Mucosa of gallbladder (tissue), 1 donor: ENCODE data around the gene TENM4. TPM values are rescaled to one million over a fixed set of nuclear protein-coding genes. Genes with fewer than 3 reads are reported as not detected.

Experiments
- DNase-seq: peaks from one replicate; pipeline ENCODE4 v3.0.0-alpha.2; 2020; ENCODE audit warnings: low spot score
- total RNA-seq: library from RNA; stranded (reverse); gene quantifications from one replicate; pipeline ENCODE4 v1.2.1, GENCODE V29; 2021
- donor health status: DM: no; HTN: no; CAD: no.

Gene TENM4
- total RNA-seq: 8.4 TPM

GRCh38 chr11:79440571-79441460, at the start of gene TENM4:
Gene TENM4 (minus strand): TSS chr11:79441030. CDS start chr11:79069944, 371,086 bp downstream.
- peak; percentile 54 for DNase-seq

DNA sequence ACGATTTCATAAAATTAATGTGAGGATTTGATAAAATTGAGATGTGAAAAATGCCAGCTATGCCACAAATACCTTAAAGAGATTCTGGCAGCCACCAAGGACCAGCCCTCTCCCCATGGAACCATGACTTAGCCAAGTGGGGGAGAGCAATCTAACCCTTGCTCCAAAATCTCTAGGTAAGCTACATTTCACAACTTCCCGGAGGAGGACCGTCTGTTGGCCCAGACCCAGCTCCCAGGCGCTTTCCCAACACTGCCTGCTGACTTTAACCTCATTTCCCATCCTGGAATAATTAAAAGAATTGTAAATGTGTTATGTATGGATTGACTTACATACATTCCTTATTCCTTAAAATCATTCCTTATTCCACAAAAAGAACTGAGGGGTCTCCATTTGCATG, 47.5 kb upstream of the TENM4 start:
- DNase-seq: no peak

DNA sequence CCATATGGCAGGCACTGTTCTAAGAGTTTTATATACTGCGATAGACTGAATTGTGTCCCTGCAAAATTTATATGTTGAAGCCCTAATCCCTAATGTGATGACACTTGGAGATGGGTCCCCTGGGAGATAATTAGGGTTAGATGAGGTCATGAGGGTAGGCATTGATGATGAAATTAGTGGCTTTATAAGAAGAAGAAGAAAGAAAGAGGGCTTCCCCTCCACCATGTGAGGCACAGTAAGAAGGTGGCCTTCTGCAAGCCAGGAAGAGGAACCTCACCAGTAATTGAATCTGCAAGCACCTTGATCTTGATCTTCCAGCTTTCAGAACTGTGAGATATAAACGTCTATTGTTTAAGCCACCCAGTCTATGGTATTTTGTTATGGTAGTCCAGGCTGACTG, 46.6 kb upstream of the TENM4 start:
- no peak for DNase-seq

DNA sequence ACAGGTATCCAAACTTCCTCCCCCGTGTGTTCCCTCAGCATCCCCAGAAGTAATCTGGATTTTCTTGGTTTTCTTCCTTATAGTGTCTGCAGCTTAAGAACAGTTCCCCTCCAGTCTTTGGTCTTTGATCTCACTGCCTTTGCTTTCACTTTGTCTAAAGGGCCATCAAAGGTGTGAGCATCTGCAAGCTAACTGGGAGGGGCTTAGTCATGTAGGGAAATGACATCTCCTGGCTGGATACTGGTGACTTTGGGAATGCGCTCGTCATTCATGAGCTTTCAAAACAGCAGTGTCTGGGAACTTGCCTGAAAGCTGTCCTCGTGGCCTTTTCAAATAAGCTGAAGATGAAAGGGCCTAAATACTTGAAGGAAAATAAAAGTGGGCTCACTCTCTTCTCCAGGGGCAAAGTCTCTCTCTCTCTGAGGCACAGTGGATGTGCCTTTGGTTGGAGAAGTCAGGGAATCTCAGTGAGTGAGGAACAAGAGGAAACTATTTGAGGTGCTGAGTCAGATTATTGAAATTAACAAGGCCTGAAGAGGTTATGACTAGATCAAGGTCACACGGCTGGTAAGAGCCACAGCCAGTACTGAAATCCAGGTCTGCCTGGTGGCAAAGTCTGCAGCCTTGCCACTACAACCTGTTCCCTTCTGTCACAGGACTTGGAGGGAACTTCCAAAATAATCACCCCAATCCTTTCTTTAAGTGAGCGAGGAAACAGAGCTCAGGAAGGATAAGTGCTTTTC, 45.6 kb upstream of the TENM4 start:
- DNase-seq: no peak

DNA sequence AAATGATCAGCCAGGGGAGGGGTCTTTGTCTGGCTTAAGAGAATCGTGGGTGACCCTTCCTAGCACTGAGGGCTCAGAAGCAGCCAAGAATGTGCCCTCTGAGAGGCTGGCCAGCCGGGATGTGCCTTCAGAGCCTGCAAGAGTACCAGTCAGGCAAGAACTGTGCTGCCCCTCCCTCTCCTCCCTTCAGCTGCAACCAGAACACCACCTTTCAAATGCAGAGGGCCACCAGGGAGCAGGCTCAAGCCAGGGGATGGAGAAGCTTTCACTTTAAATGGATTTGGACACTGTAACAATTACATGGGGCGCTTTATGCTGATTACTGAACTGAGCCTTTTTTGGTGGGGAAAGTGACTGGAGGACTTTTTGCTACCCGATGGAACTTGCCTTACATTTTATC, 44.9 kb upstream of the TENM4 start:
- DNase-seq: no peak

- no peak for DNase-seq
Observed at GRCh38 chr11:79484872-79485271, 44.0 kb upstream of the TENM4 start.

GRCh38 chr11:79482800-79483199, 42.0 kb upstream of the TENM4 start:
- no peak for DNase-seq

DNA sequence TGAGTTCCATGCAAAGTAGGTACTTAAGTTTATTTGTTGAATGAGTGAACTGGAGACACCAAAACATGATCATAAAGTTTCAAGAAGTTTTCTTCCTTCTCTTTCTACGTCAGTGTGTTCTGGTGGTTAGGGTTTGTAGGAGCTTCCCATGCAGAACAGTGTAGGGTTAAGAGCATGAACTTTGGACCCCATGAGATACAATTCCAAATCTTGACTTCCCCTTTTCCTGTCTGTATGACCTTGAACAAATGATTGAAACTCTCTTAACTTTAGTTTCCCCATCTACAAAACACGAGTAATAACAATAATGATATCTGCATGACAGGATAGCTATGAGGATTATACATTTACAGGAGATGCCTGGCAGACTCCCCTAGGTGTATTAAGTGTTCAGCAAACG, 41.0 kb upstream of the TENM4 start:
- no peak for DNase-seq

DNA sequence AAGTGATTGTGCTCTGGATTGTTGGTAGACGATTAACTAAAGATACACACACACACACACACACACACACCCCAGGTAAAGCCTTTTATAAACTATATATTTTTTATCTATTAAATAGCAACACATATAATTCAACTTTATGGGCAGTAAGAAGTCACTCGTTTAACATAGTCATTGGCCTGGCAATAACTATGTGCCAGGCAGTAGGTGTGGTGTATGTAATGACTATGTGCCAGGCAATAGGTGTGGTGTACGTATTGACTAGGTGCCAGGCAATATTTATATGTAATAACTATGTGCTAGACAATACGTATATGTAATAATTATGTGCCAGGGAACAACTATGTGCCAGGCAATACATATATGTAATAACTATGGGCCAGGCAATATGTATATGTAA, 40.0 kb upstream of the TENM4 start:
- DNase-seq: no peak

GRCh38 chr11:79472819-79473529, 32.1 kb upstream of the TENM4 start:
- DNase-seq: no peak

- DNase-seq: no peak
Observed at GRCh38 chr11:79471071-79471844, 30.4 kb upstream of the TENM4 start.

- DNase-seq: no peak
Observed at GRCh38 chr11:79470161-79470560, 29.3 kb upstream of the TENM4 start.

GRCh38 chr11:79467761-79468160, 26.9 kb upstream of the TENM4 start:
- DNase-seq: no peak

DNA sequence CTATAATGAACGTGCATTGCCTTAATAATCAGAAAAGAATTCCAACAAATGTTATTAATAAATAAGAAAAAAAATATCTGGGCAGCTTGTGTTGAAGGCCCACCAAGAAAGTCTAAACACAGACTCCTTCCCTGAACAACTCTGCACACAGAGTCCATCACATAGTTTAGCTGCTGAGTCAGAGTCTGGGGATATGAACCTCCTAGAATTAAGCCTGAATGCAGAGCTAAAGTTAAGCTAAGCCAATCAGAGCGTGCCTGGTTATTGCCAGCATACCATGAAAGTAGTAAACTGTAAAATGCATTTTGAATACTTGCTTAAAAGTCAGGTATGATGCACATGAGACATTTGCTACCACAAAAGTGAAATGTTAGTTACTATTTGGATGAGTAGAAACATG, 25.6 kb upstream of the TENM4 start:
- no peak for DNase-seq

DNA sequence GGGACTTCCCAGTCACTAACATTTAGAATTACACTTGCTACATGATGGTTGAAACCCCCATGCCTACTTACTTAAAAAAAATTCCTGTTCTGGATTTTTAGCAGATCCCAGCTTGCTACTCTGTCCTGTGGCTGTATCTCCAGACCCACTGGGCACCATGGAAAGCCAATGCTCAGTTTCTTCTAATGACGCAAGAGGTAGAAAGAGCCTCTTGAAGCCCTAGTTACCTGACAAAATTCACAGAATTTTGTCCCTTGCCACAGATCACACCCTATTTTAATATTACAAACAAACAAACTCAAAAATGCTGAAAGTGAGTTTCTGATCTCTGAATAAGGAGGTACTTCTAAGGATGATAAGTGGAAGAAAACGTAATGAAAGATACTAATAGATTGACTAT, 24.3 kb upstream of the TENM4 start:
- DNase-seq: no peak

GRCh38 chr11:79461666-79462645, 21.1 kb upstream of the TENM4 start:
- DNase-seq: no peak

- peak; percentile 31 for DNase-seq
Observed at GRCh38 chr11:79461144-79461543, 20.3 kb upstream of the TENM4 start.

DNA sequence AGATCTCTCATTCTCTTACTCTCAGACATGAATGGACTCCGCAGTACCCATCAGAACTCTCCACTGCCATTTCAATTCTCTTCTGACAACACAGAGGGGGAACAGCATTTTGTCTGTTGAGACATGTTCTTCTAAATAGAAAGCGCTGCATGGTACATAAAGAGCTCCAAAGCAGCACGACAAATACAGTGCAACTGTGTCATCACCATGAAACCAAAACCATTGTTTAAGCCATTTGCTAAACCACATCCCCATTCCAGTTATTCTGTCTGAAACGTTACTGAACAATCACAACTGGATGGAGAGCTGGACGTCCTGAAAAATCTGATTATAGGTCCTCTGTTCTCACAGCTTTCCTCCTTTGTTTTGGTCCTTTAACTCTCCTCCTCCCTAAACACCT, 17.9 kb upstream of the TENM4 start:
- no peak for DNase-seq

- no peak for DNase-seq
Observed at GRCh38 chr11:79456501-79456900, 15.7 kb upstream of the TENM4 start.

DNA sequence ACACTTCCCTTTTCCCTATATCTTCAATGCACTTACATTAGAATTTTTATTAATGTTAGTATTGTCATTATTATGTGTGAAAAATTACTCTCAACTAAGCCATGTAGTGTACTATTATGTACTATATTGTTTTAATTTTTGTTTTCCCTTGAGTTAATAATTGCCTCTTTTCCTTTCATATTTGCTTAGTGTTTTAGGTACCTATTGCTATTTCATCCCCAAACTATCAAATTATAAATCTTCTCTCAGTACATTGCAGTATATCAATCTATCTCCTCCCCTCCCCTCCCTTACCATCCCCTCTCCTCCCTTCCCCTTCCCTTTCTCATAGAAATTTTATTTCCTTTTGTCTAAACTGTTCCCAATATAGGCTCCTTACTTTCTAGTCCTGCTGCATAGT, 12.8 kb upstream of the TENM4 start:
- no peak for DNase-seq
